OCI-LY7 (cell line): ENCODE data around the gene STKLD1. TPM values are rescaled to one million over a fixed set of nuclear protein-coding genes. Genes with fewer than 3 reads are reported as not detected.

Experiments used
- BruUV-seq: library from RNA; stranded (reverse); fragments of 400-500 nt; replicated peaks from 2 replicates; lab custom pipeline; 2021; lab: Mats Ljungman, UMichigan
- CTCF ChIA-PET: fragments of 300-600 bp; sonication (Branson Sonifier 250); formaldehyde crosslinking; loops from one replicate; lab custom pipeline; 2022; ENCODE audit warnings: antibody characterized with exemption; ENCODE audit not compliant: unreplicated experiment; lab: Charles Lee
- POLR2A ChIA-PET: fragments of 300-600 bp; sonication (Branson Sonifier 250); formaldehyde crosslinking; loops from one replicate; lab custom pipeline; 2022; ENCODE audit warnings: antibody characterized with exemption; lab: Charles Lee
- DNase-seq: peaks from one replicate; pipeline ENCODE4 v3.0.0-alpha.2; 2015; ENCODE audit warnings: low spot score
- H2AFZ ChIP-seq: fragments of 200-600 bp; sonication (generic), shearing (Covaris generic); 2 replicates; pipeline ENCODE4 v1.6.1; 2014; ENCODE audit warnings: mild to moderate bottlenecking, antibody characterized with exemption, low read length, moderate library complexity
- H3K27ac ChIP-seq: fragments of 200-600 bp; sonication (generic); 2 replicates; pipeline ENCODE4 v1.5.1; 2014; ENCODE audit warnings: mixed run types, low read depth, mild to moderate bottlenecking, moderate library complexity, low read length, inconsistent platforms; ENCODE audit not compliant: poor library complexity, severe bottlenecking
- H3K36me3 ChIP-seq: fragments of 200-600 bp; sonication (generic); 2 replicates; pipeline ENCODE4 v1.6.1; 2014; ENCODE audit warnings: mild to moderate bottlenecking, antibody characterized with exemption, low read length, moderate library complexity, mixed read lengths; ENCODE audit not compliant: insufficient read depth
- H3K4me1 ChIP-seq: fragments of 200-600 bp; sonication (generic); 2 replicates; pipeline ENCODE4 v1.5.1; 2014; ENCODE audit warnings: mild to moderate bottlenecking, low read length; ENCODE audit not compliant: insufficient read depth, poor library complexity, severe bottlenecking
- H3K4me2 ChIP-seq: fragments of 200-600 bp; sonication (generic); 2 replicates; pipeline ENCODE4 v1.6.1; 2014; ENCODE audit warnings: mild to moderate bottlenecking, low read length
- H3K4me3 ChIP-seq: fragments of 200-600 bp; sonication (generic); 2 replicates; pipeline ENCODE4 v1.5.1; 2014; ENCODE audit warnings: mild to moderate bottlenecking, low read depth, low read length; ENCODE audit not compliant: poor library complexity, severe bottlenecking
- H3K79me2 ChIP-seq: fragments of 200-600 bp; sonication (generic); 2 replicates; pipeline ENCODE4 v1.6.1; 2016; ENCODE audit warnings: low read depth, mild to moderate bottlenecking, low read length, moderate library complexity, mixed read lengths; ENCODE audit not compliant: insufficient read depth
- H3K9me2 ChIP-seq: fragments of 200-600 bp; sonication (generic); 2 replicates; pipeline ENCODE4 v1.6.1; 2016; ENCODE audit warnings: mild to moderate bottlenecking, low read length, mixed read lengths; ENCODE audit not compliant: insufficient read depth
- H3K9me3 ChIP-seq: fragments of 200-600 bp; sonication (generic); 2 replicates; pipeline ENCODE4 v1.6.1; 2014; ENCODE audit warnings: mild to moderate bottlenecking, mixed run types, low read length, mixed read lengths
- H4K20me1 ChIP-seq: fragments of 200-600 bp; sonication (generic); 2 replicates; pipeline ENCODE4 v1.6.1; 2014; ENCODE audit warnings: mild to moderate bottlenecking, antibody characterized with exemption, low read length, moderate library complexity, mixed read lengths; ENCODE audit not compliant: insufficient read depth
- EZH2phosphoT487 ChIP-seq: fragments of 200-600 bp; sonication (generic); IDR thresholded peaks from 2 replicates; pipeline ENCODE4 v1.6.1; 2018; ENCODE audit warnings: low read depth, borderline replicate concordance, mild to moderate bottlenecking, mixed run types, antibody characterized with exemption, low read length, moderate library complexity, mixed read lengths
- intact Hi-C: fragments of 100-400 bp; cut with micrococcal nuclease; formaldehyde crosslinking; loops from one replicate; pipeline ENCODE4 v1.10.0; 2022; ENCODE audit not compliant: unreplicated experiment
- total RNA-seq, 2 experiments: library from RNA; depleted of rRNA in 1 of 2; stranded (reverse); fragments of >200 nt in 1 of 2; shearing (Covaris generic) in 1 of 2; gene quantifications; 2 replicates each; pipeline ENCODE4 v1.2.3, GENCODE V29; 2014 to 2022
- TF ChIP-seq, protein P1 (sequence below): fragments of 200-600 bp; sonication (generic); conservative IDR thresholded peaks from 2 replicates; pipeline ENCODE4 v1.5.1; 2014; ENCODE audit warnings: mild to moderate bottlenecking, antibody characterized with exemption, low read length, moderate library complexity, mixed read lengths

The STKLD1 gene
- total RNA-seq, 2 experiments from 2014 or later: 1.4 to 1.7 TPM

DNA sequence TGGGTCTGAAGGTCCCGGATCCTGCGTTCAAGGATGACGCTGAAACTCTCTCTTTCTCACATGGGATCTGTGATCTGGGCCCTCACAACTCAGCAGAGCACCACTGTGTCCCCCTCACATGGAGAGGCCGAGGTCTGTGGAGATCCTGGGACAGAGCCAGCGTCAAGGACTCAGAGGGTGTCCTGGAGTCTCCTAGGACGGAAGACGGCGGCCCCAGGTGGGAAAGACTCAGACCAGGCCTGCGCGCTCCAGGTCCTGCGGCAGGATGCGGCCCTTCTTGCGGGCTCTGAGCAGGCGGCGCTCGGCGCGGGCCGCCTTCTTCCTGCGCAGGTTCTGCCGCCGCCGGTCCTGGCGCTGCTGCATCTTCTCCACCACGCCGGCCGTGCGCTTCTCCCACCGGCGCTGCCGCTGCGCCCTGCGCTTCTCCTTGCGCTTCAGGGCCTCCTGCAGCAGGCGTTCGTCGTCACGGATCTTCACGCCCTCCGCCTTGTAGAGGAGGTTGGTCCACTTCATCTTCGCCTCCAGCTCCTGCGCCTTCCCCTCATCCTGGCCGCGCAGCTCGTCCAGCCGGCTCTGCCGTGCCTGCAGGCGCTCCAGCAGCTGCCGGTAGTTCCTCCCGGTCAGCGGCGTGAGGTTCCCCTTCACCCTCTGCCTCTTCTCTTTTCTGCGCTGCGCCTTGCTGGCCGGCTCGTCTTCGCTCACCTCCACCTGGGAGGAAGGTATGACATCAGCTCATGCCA lies 44.4 kb upstream of the STKLD1 start:
- Histone ChIP-seq H3K36me3 (peaks cover 67% of the 10 kb centered on the region), H3K9me3 (no peaks in the 10 kb centered on the region), H3K4me2 (no peak overlapping the region), H3K79me2 (peaks cover 17% of the 10 kb centered on the region), H3K4me1 (peaks cover 21% of the 10 kb centered on the region), H3K9me2 (no peaks in the 10 kb centered on the region), H2AFZ (no peak overlapping the region), H3K4me3 (no peak overlapping the region), H4K20me1 (peaks cover 11% of the 10 kb centered on the region; the same call in 1 of the 2 replicates), H3K27ac (no peak overlapping the region)
- no peak for TF ChIP-seq EZH2phosphoT487
- TF ChIP-seq, protein P1, sequence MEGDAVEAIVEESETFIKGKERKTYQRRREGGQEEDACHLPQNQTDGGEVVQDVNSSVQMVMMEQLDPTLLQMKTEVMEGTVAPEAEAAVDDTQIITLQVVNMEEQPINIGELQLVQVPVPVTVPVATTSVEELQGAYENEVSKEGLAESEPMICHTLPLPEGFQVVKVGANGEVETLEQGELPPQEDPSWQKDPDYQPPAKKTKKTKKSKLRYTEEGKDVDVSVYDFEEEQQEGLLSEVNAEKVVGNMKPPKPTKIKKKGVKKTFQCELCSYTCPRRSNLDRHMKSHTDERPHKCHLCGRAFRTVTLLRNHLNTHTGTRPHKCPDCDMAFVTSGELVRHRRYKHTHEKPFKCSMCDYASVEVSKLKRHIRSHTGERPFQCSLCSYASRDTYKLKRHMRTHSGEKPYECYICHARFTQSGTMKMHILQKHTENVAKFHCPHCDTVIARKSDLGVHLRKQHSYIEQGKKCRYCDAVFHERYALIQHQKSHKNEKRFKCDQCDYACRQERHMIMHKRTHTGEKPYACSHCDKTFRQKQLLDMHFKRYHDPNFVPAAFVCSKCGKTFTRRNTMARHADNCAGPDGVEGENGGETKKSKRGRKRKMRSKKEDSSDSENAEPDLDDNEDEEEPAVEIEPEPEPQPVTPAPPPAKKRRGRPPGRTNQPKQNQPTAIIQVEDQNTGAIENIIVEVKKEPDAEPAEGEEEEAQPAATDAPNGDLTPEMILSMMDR: no peak
- ChIA-PET CTCF (no interaction called here), POLR2A (no interaction called here)
- intact Hi-C loops: no loop called here
- BruUV-seq: no TSS peak
- no peak for DNase-seq

DNA sequence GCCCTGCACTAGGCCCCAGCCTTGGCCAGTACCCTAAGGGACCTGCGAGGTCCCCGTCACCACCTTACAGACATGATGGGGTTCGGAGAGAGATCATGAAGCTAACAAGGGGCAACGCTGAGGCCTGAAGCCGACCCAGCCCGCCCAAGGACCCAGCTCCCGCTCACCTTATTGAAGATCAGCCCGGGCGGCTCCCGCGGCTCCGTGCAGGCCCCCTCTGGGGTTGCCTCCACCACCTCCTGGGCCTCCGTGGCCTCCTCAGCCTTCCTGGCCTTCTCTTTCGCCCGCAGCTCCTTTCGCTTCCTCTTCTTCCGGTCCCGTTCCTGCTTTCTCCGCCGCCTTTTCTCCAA lies 43.8 kb upstream of the STKLD1 start:
- H3K4me2 ChIP-seq: no peak overlapping the region
- peaks cover 71% of the 10 kb centered on the region for H3K36me3 ChIP-seq
- intact Hi-C loops: no loop called here
- no peaks in the 10 kb centered on the region for H3K9me2 ChIP-seq
- no peak overlapping the region for H3K4me3 ChIP-seq
- H3K79me2 ChIP-seq: peaks cover 17% of the 10 kb centered on the region
- no peak for TF ChIP-seq EZH2phosphoT487
- TF ChIP-seq, protein P1: no peak
- peaks cover 24% of the 10 kb centered on the region for H3K4me1 ChIP-seq
- H2AFZ ChIP-seq: no peak overlapping the region
- H3K9me3 ChIP-seq: no peaks in the 10 kb centered on the region
- CTCF ChIA-PET: no interaction called here
- BruUV-seq: no TSS peak
- POLR2A ChIA-PET: no interaction called here
- DNase-seq: no peak
- H4K20me1 ChIP-seq: peaks cover 11% of the 10 kb centered on the region; the same call in 1 of the 2 replicates
- H3K27ac ChIP-seq: no peak overlapping the region

DNA sequence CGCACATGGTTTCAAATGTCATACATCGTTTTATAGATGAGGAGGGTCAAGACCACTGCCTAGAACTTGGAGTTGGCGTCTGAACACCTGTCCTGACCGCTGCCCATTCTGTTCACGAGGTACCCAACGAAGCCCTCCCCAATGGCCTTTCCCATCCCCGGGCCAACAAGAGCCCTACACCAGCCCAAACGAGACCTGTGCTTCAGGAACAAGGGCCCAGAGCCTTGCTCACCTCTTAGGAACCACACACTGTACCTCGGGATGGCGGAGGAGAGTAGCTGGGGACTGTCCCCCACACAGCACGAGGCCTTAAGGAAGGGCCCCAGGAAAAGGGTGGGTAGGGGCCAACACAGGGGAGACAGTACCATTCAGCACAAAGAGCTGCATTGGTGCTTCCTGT lies 43.2 kb upstream of the STKLD1 start:
- H3K4me2 ChIP-seq: no peak overlapping the region
- no peak for DNase-seq
- H3K4me1 ChIP-seq: peaks cover 24% of the 10 kb centered on the region
- intact Hi-C loops: no loop called here
- H3K79me2 ChIP-seq: peaks cover 17% of the 10 kb centered on the region
- peaks cover 75% of the 10 kb centered on the region for H3K36me3 ChIP-seq
- H4K20me1 ChIP-seq: peaks cover 11% of the 10 kb centered on the region; the same call in 1 of the 2 replicates
- H3K9me2 ChIP-seq: no peaks in the 10 kb centered on the region
- H3K4me3 ChIP-seq: no peak overlapping the region
- H3K27ac ChIP-seq: no peak overlapping the region
- no peaks in the 10 kb centered on the region for H3K9me3 ChIP-seq
- ChIA-PET POLR2A (no interaction called here), CTCF (no interaction called here)
- no peak overlapping the region for H2AFZ ChIP-seq
- no peak for TF ChIP-seq EZH2phosphoT487
- TF ChIP-seq, protein P1: no peak
- BruUV-seq: no TSS peak
